NCI-H2107 treated with DMSO at 0.1 percent for 48 hours (cell line): ENCODE measurements around the gene DGKA.
A peak's percentile ranks its signal among the peaks of the same experiment; 100 is the strongest.
"Not testable (repeated sequence)": the region's sequence is repeated elsewhere in the genome, so short reads cannot be mapped to it uniquely, and the experiment has no call there.

Experiments used
- DNase-seq: peaks from one replicate; lab custom pipeline; 2025; ENCODE audit not compliant: unreplicated experiment; lab: John Stamatoyannopoulos, UW

The DGKA gene

GRCh38 chr12:55930771-55931316 is at the start of gene DGKA:
Gene DGKA (plus strand): TSS chr12:55931162. CDS start chr12:55936504, 5,342 bp downstream.
- peak; percentile 37 for DNase-seq

- no peak for DNase-seq
These were observed 45.8 kb upstream of the DGKA start for GRCh38 chr12:55885113-55885512.

- no peak for DNase-seq
These were observed 39.7 kb upstream of the DGKA start for GRCh38 chr12:55891310-55891709.

- DNase-seq: no peak
These were observed 37.2 kb upstream of the DGKA start for GRCh38 chr12:55893723-55894122.

DNA sequence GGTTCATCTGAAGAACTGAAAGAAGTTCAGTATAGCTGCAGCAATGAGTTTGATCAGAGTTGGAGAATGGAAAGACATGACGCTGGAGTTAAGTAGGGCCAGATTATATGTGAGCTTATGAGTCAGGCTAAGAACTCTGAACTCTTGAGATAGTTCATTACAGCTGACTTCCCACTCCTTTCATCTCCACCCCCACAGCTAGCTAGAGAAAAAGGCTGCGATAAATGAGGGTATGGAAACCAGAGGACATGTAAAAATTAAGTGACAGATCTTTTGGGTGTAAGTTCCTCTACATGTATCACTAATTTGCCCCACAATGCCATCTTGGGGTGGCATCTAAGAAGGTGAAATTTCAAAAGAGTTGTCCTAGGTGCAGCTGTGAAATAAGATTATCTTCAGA is 31.9 kb upstream of the DGKA start:
- DNase-seq: no peak

- no peak for DNase-seq
These were observed 29.0 kb upstream of the DGKA start for GRCh38 chr12:55901881-55902490.

GRCh38 chr12:55906056-55906455 is 24.9 kb upstream of the DGKA start:
- no peak for DNase-seq

DNA sequence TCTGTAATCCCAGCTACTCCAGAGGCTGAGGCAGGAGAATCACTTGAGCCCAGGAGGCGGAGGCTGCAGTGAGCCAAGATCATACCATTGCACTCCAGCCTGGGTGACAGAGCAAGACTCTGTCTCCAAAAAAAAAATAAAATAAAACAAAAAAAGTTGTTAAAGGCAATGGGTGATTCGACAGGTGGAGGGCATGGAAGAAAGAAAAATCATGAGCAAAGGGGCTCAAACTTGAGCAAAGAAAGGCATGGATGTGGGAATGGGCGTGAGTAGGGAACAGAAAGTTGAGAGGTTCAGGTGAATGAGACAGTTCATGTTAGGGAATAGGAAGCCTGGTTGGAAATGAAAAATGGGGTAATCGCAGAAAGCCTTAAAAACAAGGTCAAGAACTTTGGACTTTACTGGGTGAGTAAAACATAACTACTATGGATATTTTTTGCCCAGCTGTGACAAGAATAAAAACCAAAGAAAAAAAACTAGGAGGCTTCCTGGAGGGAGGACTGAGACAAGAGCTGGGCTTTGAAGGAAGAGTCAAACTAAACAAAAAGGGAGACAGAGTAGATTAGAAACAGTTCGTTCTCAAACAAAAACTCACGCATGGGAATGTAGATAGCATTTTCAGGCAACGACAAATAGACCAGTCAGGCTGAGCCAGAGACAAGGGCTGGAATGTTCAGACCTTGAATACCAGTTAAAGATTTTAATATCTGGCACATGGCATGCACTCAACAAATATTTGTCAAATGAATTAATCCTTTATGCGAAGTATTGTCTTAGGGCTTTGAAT is 22.0 kb upstream of the DGKA start:
- DNase-seq: no peak

DNA sequence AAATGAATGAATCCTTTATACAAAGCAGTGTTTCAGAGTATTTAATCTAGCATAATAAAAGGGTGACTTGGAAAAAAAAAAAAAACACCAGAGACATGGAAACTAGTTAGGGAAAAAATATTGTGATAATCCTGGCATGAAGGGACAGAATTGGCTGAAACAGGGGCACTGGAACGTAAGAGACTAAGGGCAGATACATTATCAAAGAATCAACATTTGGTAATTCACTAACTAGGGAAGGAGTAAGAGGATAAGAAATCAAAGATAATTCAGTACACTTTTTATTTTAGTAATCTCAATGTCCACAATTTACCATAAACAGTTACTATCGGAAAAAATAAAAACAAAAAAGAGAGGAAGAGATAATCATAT is 21.5 kb upstream of the DGKA start:
- no peak for DNase-seq

- no peak for DNase-seq
These were observed 18.1 kb upstream of the DGKA start for GRCh38 chr12:55912908-55913307.

DNA sequence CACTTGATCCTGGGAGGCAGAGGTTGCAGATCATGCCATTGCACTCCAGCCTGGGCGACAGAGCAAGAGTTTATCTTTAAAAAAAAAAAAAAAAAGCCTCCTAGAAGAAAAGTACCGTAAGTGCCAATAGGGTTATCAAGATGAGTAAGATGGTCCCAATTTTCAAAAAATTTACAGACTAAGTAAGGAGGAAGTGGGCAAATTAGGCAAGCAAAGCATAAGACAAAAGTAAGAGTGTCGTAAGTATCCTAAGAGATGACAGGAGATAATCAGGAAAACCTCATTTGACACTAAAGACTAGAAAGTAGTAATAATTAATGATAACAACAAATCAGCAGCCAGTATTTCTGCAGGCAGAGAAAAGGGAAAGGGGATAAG is 15.5 kb upstream of the DGKA start:
- DNase-seq: no peak

GRCh38 chr12:55919032-55919431 is 11.9 kb upstream of the DGKA start:
- not testable (repeated sequence) for DNase-seq

GRCh38 chr12:55922126-55922525 is 8.8 kb upstream of the DGKA start:
- no peak for DNase-seq

- not testable (repeated sequence) for DNase-seq
These were observed 7.3 kb upstream of the DGKA start for GRCh38 chr12:55923648-55924047.

DNA sequence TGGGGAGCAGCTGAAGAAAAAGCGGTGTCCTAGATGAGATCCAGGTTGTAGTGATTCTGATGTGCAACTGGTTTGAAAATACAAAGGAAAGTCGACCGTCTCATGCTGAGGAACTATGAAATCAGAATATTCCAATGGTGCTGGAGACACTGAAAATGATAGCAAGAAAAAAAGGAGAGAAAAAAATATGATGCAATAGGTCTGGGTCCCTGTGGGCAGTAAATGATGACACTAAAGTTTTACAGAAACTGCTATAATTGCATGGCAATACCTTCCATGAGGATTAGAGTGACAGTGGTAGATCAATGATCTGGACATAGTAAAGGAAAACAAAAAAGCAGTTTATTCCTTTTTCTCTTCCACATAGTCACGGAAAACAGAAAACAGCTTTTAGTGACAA is 5.6 kb upstream of the DGKA start:
- DNase-seq: no peak

- no peak for DNase-seq
These were observed 4.9 kb upstream of the DGKA start for GRCh38 chr12:55925870-55926737.

GRCh38 chr12:55926738-55927587 is 4.0 kb upstream of the DGKA start:
- peak; percentile 96 for DNase-seq

GRCh38 chr12:55927588-55928502 is 3.1 kb upstream of the DGKA start, which contains the start of gene PYM1:
Gene PYM1 (minus strand): TSS chr12:55927894. CDS start chr12:55927761, 133 bp downstream.
- peak; percentile 28 for DNase-seq

DNA sequence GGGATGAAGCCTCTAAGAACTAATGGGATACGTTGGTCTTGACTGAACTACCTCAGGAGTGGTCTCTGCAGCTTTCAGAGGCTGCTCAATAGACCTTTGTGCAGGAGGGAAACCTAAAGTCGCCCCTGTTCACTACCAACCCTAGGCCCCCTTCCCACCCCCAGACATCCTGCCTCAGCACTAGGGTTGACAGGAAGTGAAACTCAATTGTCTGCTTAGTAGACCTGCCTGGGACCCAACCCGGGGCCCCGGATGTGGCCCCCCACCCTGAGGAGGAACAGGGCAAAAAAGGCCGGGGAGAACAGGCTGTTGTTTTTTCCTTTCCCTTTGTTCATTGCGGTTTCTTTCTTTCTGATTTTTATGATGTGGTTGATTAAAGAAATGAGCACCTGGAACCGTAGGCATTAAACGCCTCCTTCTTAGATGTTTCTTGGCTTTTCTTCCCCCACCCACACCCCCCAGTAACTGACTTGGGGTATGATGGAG is 1.6 kb upstream of the DGKA start:
- no peak for DNase-seq
